Esophagus squamous epithelium (tissue), 4 donors: ENCODE measurements around the gene PPP2R3A.

Experiments
- POLR2A ChIP-seq, 4 donors: fragments of 450-650 bp; IDR thresholded peaks; one replicate each; pipeline ENCODE4 v1.6.1; 2017; ENCODE audit warnings: antibody characterized with exemption in 4 of 4, mild to moderate bottlenecking in 4 of 4, moderate library complexity in 3 of 4
- TF ChIP-seq, protein P1 (sequence below), 6 experiments: fragments of 450-650 bp in 4 of 6; fragments of 200-600 bp in 2 of 6; sonication (generic) in 2 of 6; IDR thresholded peaks; one replicate each; pipeline ENCODE4 v1.5.1; 2016 to 2019; ENCODE audit warnings: antibody characterized with exemption in 6 of 6, mild to moderate bottlenecking in 4 of 6, moderate library complexity in 4 of 6

DNA sequence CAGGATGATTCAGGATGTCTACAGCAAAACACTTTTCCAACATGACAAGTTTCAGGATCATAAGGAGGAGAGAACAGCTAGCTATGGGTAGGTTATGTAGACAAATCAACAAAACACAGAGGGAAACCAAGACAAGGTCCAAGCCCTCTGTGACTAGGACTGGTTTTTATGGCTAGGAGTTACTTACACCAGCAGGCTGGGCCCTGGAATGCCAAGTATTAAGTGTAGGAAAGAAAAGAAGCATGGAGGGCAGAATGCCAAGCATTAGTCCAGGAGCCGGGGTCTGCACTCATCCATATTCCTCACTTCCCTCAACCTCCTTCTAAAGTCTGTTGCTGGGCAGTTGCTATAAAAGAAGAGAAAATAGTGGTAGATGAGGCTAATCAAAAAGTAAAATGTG, 35.3 kb upstream of the PPP2R3A start:
- TF ChIP-seq, protein P1, sequence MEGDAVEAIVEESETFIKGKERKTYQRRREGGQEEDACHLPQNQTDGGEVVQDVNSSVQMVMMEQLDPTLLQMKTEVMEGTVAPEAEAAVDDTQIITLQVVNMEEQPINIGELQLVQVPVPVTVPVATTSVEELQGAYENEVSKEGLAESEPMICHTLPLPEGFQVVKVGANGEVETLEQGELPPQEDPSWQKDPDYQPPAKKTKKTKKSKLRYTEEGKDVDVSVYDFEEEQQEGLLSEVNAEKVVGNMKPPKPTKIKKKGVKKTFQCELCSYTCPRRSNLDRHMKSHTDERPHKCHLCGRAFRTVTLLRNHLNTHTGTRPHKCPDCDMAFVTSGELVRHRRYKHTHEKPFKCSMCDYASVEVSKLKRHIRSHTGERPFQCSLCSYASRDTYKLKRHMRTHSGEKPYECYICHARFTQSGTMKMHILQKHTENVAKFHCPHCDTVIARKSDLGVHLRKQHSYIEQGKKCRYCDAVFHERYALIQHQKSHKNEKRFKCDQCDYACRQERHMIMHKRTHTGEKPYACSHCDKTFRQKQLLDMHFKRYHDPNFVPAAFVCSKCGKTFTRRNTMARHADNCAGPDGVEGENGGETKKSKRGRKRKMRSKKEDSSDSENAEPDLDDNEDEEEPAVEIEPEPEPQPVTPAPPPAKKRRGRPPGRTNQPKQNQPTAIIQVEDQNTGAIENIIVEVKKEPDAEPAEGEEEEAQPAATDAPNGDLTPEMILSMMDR (IDR thresholded peaks at IDR 0.05): no peak
- TF ChIP-seq POLR2A (IDR thresholded peaks at IDR 0.05): no peak
